Measurements from ENCODE around the gene THADA. TPM values are rescaled to one million over a fixed set of nuclear protein-coding genes. Genes with fewer than 3 reads are reported as not detected.

The THADA gene
- total RNA-seq, 2 donors from 2014 or later: 41.1 to 54.3 TPM

DNA sequence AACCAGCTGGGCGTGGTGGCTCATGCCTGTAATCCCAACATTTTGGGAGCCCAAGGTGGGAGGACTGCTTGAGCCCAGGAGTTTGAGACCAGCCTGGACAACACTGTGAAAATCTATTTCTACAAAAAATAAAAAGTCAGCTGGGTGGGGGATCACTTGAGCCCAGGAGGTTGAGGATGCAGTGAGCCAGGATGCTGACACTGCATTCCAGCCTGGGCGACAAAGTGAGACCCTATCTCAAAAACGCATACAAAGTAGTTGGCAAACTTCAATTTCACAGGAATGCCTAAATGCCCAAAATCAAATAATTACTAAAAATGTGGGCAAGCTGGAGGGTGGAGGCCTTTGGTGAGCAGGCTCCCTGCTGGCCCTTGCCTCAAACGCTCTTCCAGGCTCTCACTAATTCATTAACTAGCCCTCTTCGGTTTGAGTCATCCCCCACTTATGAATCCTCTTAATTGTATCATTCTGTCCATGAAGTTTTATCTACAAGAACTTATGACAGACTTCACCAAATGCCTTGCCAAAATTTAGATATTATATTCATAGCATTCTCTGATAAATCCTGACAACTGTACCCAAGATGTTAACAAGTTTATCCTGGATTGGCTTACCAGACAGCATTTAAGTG, 300.8 kb downstream of the THADA start:
- Histone ChIP-seq H3K9me3 (no peaks in the 10 kb centered on the region), H3K4me3 (no peak overlapping the region), H3K27ac (peak overlapping the region; percentile 68 to 72), H3K36me3 (no peaks in the 10 kb centered on the region), H3K27me3 (replicated peaks; ENCODE audit: insufficient read depth) (no peaks in the 10 kb centered on the region), H3K4me1 (replicated peaks) (peaks cover 9% of the 10 kb centered on the region)
- WGBS: 81% methylated on average over 5 of the region's 5 CpGs
- no peak for DNase-seq (ENCODE audit: low spot score)
- intact Hi-C loops (cut with DNase I): no loop called here
- TF ChIP-seq POLR2A (IDR thresholded peaks at IDR 0.05) (no peak), POLR2AphosphoS5 (IDR thresholded peaks at IDR 0.05) (no peak)
- TF ChIP-seq, protein P1, sequence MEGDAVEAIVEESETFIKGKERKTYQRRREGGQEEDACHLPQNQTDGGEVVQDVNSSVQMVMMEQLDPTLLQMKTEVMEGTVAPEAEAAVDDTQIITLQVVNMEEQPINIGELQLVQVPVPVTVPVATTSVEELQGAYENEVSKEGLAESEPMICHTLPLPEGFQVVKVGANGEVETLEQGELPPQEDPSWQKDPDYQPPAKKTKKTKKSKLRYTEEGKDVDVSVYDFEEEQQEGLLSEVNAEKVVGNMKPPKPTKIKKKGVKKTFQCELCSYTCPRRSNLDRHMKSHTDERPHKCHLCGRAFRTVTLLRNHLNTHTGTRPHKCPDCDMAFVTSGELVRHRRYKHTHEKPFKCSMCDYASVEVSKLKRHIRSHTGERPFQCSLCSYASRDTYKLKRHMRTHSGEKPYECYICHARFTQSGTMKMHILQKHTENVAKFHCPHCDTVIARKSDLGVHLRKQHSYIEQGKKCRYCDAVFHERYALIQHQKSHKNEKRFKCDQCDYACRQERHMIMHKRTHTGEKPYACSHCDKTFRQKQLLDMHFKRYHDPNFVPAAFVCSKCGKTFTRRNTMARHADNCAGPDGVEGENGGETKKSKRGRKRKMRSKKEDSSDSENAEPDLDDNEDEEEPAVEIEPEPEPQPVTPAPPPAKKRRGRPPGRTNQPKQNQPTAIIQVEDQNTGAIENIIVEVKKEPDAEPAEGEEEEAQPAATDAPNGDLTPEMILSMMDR (IDR thresholded peaks at IDR 0.05): no peak

DNA sequence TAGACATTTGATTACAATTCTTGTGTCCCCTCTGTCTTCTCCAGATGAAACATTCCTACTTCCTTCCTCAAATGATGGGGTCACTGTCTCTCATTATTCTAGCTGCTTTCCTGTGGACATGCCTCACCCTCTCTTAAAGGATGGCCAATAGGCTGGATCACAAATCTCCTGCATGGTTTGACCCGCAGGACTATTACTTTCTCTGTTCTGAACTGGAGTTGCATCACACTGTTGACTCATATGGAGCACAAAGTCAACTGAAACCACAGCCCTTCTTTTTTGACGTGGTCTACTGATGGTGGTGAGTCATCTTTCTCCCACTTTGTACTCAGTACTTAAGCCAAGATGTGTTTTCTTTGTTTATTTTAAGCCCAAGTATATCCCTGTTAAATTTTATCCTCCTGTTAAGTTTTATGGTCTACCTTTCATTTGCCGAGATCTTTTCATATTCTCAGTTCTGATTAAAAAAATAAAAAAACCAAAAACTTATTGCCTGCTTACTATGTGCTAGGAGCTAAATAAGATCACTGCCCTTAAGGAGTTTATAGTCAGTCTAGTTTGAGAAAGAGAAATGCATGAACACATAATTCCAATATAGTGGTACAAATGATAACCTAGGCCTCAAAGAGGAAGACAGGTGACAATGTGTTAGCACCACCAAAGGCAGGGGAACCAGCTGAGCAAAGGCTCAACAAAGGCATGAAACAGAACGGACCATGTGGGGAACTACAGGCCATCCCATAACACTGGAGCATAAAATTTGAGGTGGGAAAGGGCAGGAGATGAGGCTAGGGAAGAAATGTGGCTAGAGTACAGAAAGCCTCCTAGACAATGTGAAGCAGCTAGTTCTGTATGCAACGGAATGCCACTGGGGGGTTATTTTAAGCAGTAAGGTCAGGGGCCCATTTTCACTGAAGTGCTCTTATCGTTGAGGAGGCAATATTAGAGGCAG, 301.8 kb downstream of the THADA start:
- intact Hi-C loops (cut with DNase I): no loop called here
- peak; percentile 96 for TF ChIP-seq POLR2AphosphoS5 (IDR thresholded peaks at IDR 0.05)
- no peak for TF ChIP-seq POLR2A (IDR thresholded peaks at IDR 0.05)
- peak; percentile 76 for DNase-seq (ENCODE audit: low spot score)
- Histone ChIP-seq H3K27ac (peak overlapping the region; percentile 72 to 75), H3K9me3 (no peaks in the 10 kb centered on the region), H3K27me3 (replicated peaks; ENCODE audit: insufficient read depth) (no peaks in the 10 kb centered on the region), H3K4me1 (replicated peaks) (peaks cover 9% of the 10 kb centered on the region), H3K4me3 (no peak overlapping the region), H3K36me3 (no peaks in the 10 kb centered on the region)
- WGBS: 41% methylated on average over 6 of the region's 6 CpGs

DNA sequence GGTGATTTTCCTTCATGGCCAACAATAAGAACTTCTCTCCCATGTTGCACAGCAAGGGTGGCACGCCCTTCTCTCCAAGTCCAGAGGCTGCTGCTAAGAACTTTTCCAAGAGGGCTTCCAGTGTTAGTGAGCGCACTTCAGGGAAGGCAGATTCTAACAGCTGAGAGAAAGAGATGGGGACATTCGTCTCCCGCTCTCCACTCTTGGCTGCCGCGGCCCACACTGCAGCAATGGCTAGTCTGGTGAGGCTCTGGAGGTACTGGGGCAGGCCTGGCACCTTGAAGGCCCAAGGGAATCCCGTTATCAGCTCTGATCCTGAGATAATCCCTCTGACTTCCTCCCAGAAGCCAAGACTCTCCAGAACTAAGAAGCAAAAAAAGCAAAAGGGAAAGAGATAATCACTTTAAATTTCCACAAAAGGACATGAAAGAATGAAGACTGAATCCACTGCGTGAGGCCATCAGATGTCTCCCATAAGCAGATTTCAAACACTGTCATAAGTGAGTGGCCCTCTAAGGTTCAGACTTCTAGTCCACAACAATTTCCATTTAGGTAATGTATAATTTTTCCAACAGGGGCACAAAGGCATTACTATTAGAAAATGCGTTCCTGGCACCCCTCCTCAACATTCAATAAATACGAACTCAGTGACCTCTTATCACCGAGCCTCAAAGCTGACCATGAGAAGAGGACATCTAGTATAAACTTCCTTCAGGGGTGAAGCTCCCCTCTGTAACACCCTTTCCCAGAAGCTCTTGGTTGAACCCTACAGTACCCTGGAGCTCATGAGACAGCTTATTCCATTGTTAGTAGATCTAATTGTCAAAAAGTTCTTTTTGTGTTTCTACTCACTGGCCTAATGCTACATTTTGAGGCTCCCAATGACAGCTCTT, 302.7 kb downstream of the THADA start:
- DNase-seq (ENCODE audit: low spot score): no peak
- intact Hi-C loops (cut with DNase I): no loop called here
- H3K36me3 ChIP-seq: no peaks in the 10 kb centered on the region
- peaks cover 9% of the 10 kb centered on the region for H3K4me1 ChIP-seq (replicated peaks)
- H3K4me3 ChIP-seq: no peak overlapping the region
- WGBS: 96% methylated on average over 11 of the region's 11 CpGs
- peak overlapping the region; percentile 72 to 75 for H3K27ac ChIP-seq
- H3K9me3 ChIP-seq: no peaks in the 10 kb centered on the region
- H3K27me3 ChIP-seq (replicated peaks; ENCODE audit: insufficient read depth): no peaks in the 10 kb centered on the region
- TF ChIP-seq, protein P1 (IDR thresholded peaks at IDR 0.05): no peak

DNA sequence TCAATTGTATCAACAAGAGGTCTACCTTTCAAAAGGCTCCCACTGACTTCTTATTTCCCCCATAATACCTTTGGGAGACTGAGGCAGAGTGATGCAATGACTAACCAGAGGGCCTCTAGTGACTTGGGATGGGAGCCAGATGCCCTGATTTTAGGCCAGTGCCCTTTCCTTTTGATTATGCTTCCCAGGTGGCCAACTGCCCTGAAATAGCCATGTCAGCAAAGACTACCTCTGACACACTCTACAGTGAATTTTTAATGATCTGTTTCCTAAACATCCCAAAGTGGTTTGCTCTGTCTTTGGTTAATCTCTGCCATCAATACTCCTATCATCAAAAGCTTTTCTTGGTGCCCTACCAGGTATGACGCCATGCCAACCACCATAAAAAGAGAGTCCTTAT, 303.5 kb downstream of the THADA start:
- WGBS: 77% methylated on average over 1 of the region's 1 CpG
- no peak overlapping the region for H3K4me3 ChIP-seq
- H3K36me3 ChIP-seq: no peaks in the 10 kb centered on the region
- no peaks in the 10 kb centered on the region for H3K9me3 ChIP-seq
- H3K27ac ChIP-seq: no peak overlapping the region
- peaks cover 9% of the 10 kb centered on the region for H3K4me1 ChIP-seq (replicated peaks)
- no peaks in the 10 kb centered on the region for H3K27me3 ChIP-seq (replicated peaks; ENCODE audit: insufficient read depth)
- no peak for DNase-seq (ENCODE audit: low spot score)
- TF ChIP-seq POLR2AphosphoS5 (IDR thresholded peaks at IDR 0.05) (no peak), POLR2A (IDR thresholded peaks at IDR 0.05) (no peak)
- TF ChIP-seq, protein P1 (IDR thresholded peaks at IDR 0.05): no peak
- intact Hi-C loops (cut with DNase I): no loop called here

DNA sequence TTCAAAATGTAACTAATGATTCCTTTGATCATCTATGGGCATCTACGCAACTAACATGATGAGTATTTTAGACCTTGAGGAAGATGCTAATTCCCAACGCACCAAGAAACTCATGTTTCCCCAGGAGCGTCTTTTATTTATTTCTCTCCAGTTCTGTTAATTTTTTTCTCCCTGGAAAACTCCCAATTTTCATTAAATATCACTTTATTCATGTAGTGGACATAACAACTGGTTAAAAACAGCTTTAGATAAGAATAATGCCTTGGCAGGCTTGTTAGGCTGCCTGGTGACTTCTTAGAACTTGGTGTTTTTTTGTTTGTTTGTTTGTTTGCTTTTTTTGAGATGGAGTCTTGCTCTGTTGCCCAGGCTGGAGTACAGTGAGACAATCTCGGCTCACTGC, 306.5 kb downstream of the THADA start:
- Histone ChIP-seq H3K27me3 (replicated peaks; ENCODE audit: insufficient read depth) (no peaks in the 10 kb centered on the region), H3K27ac (no peak overlapping the region), H3K4me3 (no peak overlapping the region), H3K9me3 (no peaks in the 10 kb centered on the region), H3K36me3 (no peaks in the 10 kb centered on the region), H3K4me1 (replicated peaks) (peaks cover 7% of the 10 kb centered on the region)
- DNase-seq (ENCODE audit: low spot score): no peak
- 86% methylated on average over 4 of the region's 4 CpGs for WGBS
- no peak for TF ChIP-seq POLR2AphosphoS5 (IDR thresholded peaks at IDR 0.05)
- TF ChIP-seq POLR2A (IDR thresholded peaks at IDR 0.05): no peak
- TF ChIP-seq, protein P1 (IDR thresholded peaks at IDR 0.05): no peak
- intact Hi-C loops (cut with DNase I): no loop called here
